Sciatic nerve (tissue), 1 donor: ENCODE measurements around the gene IARS2. TPM values are rescaled to one million over a fixed set of nuclear protein-coding genes. Genes with fewer than 3 reads are reported as not detected.

Experiments
- microRNA-seq: library from miRNA; unstranded; fragments of <30 nt; microRNA quantifications from one replicate; pipeline ENCODE4 v1.2.0, GENCODE V29; 2020
- total RNA-seq: library from RNA; stranded (reverse); fragmentation: NEBNext Ultra II Directional; extraction: Animal tissue kit (Norgen Biotek cat#: 25700); gene quantifications from one replicate; pipeline ENCODE4 v1.2.1, GENCODE V29; 2021
- donor health status: DM: no; HTN: no; CAD: no.

IARS2 gene
- total RNA-seq, 1 donor from 2014 or later: 48.7 TPM

Small RNA genes lying within 50 kb of the gene (microRNA-seq; reads per million reads assigned to microRNA genes)
- gene MIR194-1: not detected
- not detected for gene MIR215

Other genes starting within 250 kb of the IARS2 start
- 0.62 TPM for gene SLC30A10, start 165.6 kb upstream of the IARS2 start, total RNA-seq
- gene EPRS1, start 47.6 kb upstream of the IARS2 start, total RNA-seq: 85.9 TPM
- gene BPNT1, start 4.3 kb upstream of the IARS2 start, total RNA-seq: 18.5 TPM
- 49.2 TPM for gene RAB3GAP2, start 178.3 kb downstream of the IARS2 start, total RNA-seq